WTC11 (cell line): ENCODE results near the gene MEIS1. TPM values are rescaled to one million over a fixed set of nuclear protein-coding genes. Genes with fewer than 3 reads are reported as not detected.

Experiments used
- ATAC-seq: fragments of 200-7000 bp; cut with Tn5 transposase; 2 replicates; pipeline ENCODE4 v1.10.0; 2021; ENCODE audit warnings: mild to moderate bottlenecking, moderate library complexity
- CTCF ChIA-PET: fragments of 300-600 bp; sonication (Branson Sonifier 250); formaldehyde crosslinking; loops from one replicate; lab custom pipeline; 2021; ENCODE audit warnings: antibody characterized with exemption; lab: Charles Lee
- POLR2A ChIA-PET: fragments of 350-600 bp; sonication (Branson Sonifier 250); formaldehyde crosslinking; loops from one replicate; lab custom pipeline; 2021; ENCODE audit warnings: antibody characterized with exemption; lab: Charles Lee
- DNase-seq: peaks from one replicate; pipeline ENCODE4 v3.0.0; 2021; ENCODE audit warnings: low spot score
- H3K27ac Mint-ChIP-seq: 2 replicates; pipeline ENCODE4 v1.8.0; 2021; ENCODE audit warnings: mixed read lengths
- H3K27me3 Mint-ChIP-seq: 2 replicates; pipeline ENCODE4 v1.8.0; 2021; ENCODE audit warnings: low read depth, mild to moderate bottlenecking, moderate library complexity, mixed read lengths
- H3K36me3 Mint-ChIP-seq: 2 replicates; pipeline ENCODE4 v1.8.0; 2021; ENCODE audit warnings: mixed read lengths
- H3K4me1 Mint-ChIP-seq: 2 replicates; pipeline ENCODE4 v1.8.0; 2022; ENCODE audit warnings: mixed read lengths
- H3K4me3 Mint-ChIP-seq: 2 replicates; pipeline ENCODE4 v1.8.0; 2021; ENCODE audit warnings: mild to moderate bottlenecking, moderate library complexity, mixed read lengths
- H3K9me3 Mint-ChIP-seq: 2 replicates; pipeline ENCODE4 v1.8.0; 2021; ENCODE audit warnings: mixed read lengths
- CBFB ChIP-seq: sonication (generic); formaldehyde crosslinking; IDR thresholded peaks from 2 replicates; pipeline ENCODE4 v1.8.1; 2022; ENCODE audit warnings: mild to moderate bottlenecking, low read depth, missing genetic modification reagents
- CTCF ChIP-seq: fragments of 200-600 bp; IDR thresholded peaks from 2 replicates; pipeline ENCODE4 v1.8.0; 2022; ENCODE audit warnings: antibody characterized with exemption
- EMX1 ChIP-seq: fragments of 250-450 bp; sonication (Bioruptor Pico); IDR thresholded peaks from 2 replicates; pipeline ENCODE4 v1.8.0; 2021; ENCODE audit warnings: mild to moderate bottlenecking
- ETV6 ChIP-seq: sonication (generic); formaldehyde crosslinking; IDR thresholded peaks from 2 replicates; pipeline ENCODE4 v1.8.1; 2022; ENCODE audit warnings: mild to moderate bottlenecking, missing genetic modification reagents
- HMGA2 ChIP-seq: fragments of 250-450 bp; sonication (Bioruptor Pico); IDR thresholded peaks from 2 replicates; pipeline ENCODE4 v1.4.0; 2021; ENCODE audit warnings: mild to moderate bottlenecking, moderate library complexity
- KAT7 ChIP-seq: sonication (generic); formaldehyde crosslinking; IDR thresholded peaks from 2 replicates; pipeline ENCODE4 v1.8.1; 2023; ENCODE audit warnings: missing genetic modification reagents, mild to moderate bottlenecking, borderline replicate concordance
- MAX ChIP-seq: sonication (generic); formaldehyde crosslinking; IDR thresholded peaks from 2 replicates; pipeline ENCODE4 v1.8.0; 2022; ENCODE audit warnings: mild to moderate bottlenecking, missing genetic modification reagents
- MXD4 ChIP-seq: fragments of 250-450 bp; sonication (Bioruptor Pico); IDR thresholded peaks from 2 replicates; pipeline ENCODE4 v1.8.0; 2021; ENCODE audit warnings: mild to moderate bottlenecking, moderate library complexity, borderline replicate concordance
- MYBL2 ChIP-seq: sonication (generic); formaldehyde crosslinking; IDR thresholded peaks from 2 replicates; pipeline ENCODE4 v1.8.1; 2023; ENCODE audit warnings: mild to moderate bottlenecking, moderate library complexity, missing genetic modification reagents
- NFATC4 ChIP-seq: fragments of 250-450 bp; sonication (Bioruptor Pico); IDR thresholded peaks from 2 replicates; pipeline ENCODE4 v1.9.0; 2021; ENCODE audit warnings: mild to moderate bottlenecking
- RELA ChIP-seq: sonication (generic); formaldehyde crosslinking; IDR thresholded peaks from 2 replicates; pipeline ENCODE4 v1.8.1; 2022; ENCODE audit warnings: missing genetic modification reagents, mild to moderate bottlenecking, borderline replicate concordance
- SMAD4 ChIP-seq: sonication (generic); formaldehyde crosslinking; IDR thresholded peaks from 2 replicates; pipeline ENCODE4 v1.8.0; 2022; ENCODE audit warnings: mild to moderate bottlenecking, missing genetic modification reagents
- SP1 ChIP-seq: sonication (generic); formaldehyde crosslinking; conservative IDR thresholded peaks from 2 replicates; pipeline ENCODE4 v1.8.1; 2022; ENCODE audit warnings: missing genetic modification reagents
- TEAD4 ChIP-seq: sonication (generic); formaldehyde crosslinking; IDR thresholded peaks from 2 replicates; pipeline ENCODE4 v1.8.0; 2022; ENCODE audit warnings: mild to moderate bottlenecking, missing genetic modification reagents
- TP53 ChIP-seq: sonication (generic); formaldehyde crosslinking; IDR thresholded peaks from 2 replicates; pipeline ENCODE4 v1.8.1; 2023; ENCODE audit warnings: mild to moderate bottlenecking, missing genetic modification reagents
- ZNF121 ChIP-seq: sonication (generic); formaldehyde crosslinking; IDR thresholded peaks from 2 replicates; pipeline ENCODE4 v1.8.0; 2023; ENCODE audit warnings: missing genetic modification reagents
- ZNF317 ChIP-seq: sonication (generic); formaldehyde crosslinking; IDR thresholded peaks from 2 replicates; pipeline ENCODE4 v1.8.1; 2023; ENCODE audit warnings: low read depth, mild to moderate bottlenecking, moderate library complexity, missing genetic modification reagents, borderline replicate concordance
- total RNA-seq: library from RNA; stranded (reverse); gene quantifications from 3 replicates; pipeline ENCODE4 v1.2.3, GENCODE V29; 2021
- TF ChIP-seq, protein P1 (sequence below): sonication (generic); formaldehyde crosslinking; conservative IDR thresholded peaks from 2 replicates; pipeline ENCODE4 v1.8.1; 2023; ENCODE audit warnings: mild to moderate bottlenecking, low read depth, missing genetic modification reagents, moderate library complexity
- TF ChIP-seq, protein P2 (sequence below): sonication (generic); formaldehyde crosslinking; IDR thresholded peaks from 2 replicates; pipeline ENCODE4 v1.8.1; 2023; ENCODE audit warnings: mild to moderate bottlenecking, missing genetic modification reagents
- TF ChIP-seq, protein P3 (sequence below): sonication (generic); formaldehyde crosslinking; conservative IDR thresholded peaks from 2 replicates; pipeline ENCODE4 v1.8.1; 2022; ENCODE audit warnings: mild to moderate bottlenecking, missing genetic modification reagents
- TF ChIP-seq, protein P4 (sequence below): sonication (generic); formaldehyde crosslinking; IDR thresholded peaks from 2 replicates; pipeline ENCODE4 v1.8.0; 2023; ENCODE audit warnings: missing genetic modification reagents
- TF ChIP-seq, protein P5 (sequence below): fragments of 250-450 bp; sonication (Bioruptor Pico); IDR thresholded peaks from 2 replicates; pipeline ENCODE4 v1.9.0; 2021; ENCODE audit warnings: mild to moderate bottlenecking, borderline replicate concordance

Gene MEIS1
- total RNA-seq, 1 experiment from 2014 or later: 0.48 TPM

GRCh38 chr2:66446941-66447340, 12.0 kb downstream of the MEIS1 start (continued):
- TF ChIP-seq CTCF (no peak), SMAD4 (CRISPR knock-in tag) (no peak), ZNF317 (no peak), TEAD4 (CRISPR knock-in tag) (no peak), CBFB (CRISPR knock-in tag) (no peak)
- TF ChIP-seq, all 79 proteins: peak for 0

DNA sequence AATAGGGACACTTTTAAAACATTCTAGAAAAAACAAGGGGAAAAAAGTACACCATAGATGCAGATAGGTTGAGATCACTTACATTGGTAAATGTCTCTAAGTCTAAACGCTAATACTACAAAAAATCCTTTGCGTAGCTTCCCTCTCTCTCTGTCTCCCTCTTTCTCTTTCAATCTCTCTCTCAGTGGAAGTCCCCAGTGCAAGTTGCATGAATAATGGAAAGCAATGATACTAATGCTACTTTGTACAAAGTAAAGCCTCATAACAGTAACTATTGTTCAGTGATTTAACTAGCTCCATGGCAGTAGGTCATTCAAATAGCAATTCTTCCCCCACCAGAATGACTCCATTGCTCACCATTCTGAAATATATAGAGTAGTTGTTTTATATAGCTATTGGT, 12.8 kb downstream of the MEIS1 start:
- no peak overlapping the region for H3K27ac Mint-ChIP-seq

More for the DNA sequence above, 12.8 kb downstream of the MEIS1 start:
- ChIA-PET CTCF (interaction anchor here (4.9 kb wide), 1 partner anchor 19 kb away, joined by 25 read pairs; no protein-coding TSS in a partner anchor), POLR2A (no interaction called here)
- DNase-seq (no peak), ATAC-seq (no peak)
- no peaks in the 10 kb centered on the region for H3K9me3 Mint-ChIP-seq
- H3K4me3 Mint-ChIP-seq: no peak overlapping the region
- H3K36me3 Mint-ChIP-seq: no peaks in the 10 kb centered on the region
- H3K27me3 Mint-ChIP-seq: peaks cover 58% of the 10 kb centered on the region
- TF ChIP-seq ETV6 (CRISPR knock-in tag): no peak
- TF ChIP-seq RELA (CRISPR knock-in tag): no peak
- TF ChIP-seq, protein P1, sequence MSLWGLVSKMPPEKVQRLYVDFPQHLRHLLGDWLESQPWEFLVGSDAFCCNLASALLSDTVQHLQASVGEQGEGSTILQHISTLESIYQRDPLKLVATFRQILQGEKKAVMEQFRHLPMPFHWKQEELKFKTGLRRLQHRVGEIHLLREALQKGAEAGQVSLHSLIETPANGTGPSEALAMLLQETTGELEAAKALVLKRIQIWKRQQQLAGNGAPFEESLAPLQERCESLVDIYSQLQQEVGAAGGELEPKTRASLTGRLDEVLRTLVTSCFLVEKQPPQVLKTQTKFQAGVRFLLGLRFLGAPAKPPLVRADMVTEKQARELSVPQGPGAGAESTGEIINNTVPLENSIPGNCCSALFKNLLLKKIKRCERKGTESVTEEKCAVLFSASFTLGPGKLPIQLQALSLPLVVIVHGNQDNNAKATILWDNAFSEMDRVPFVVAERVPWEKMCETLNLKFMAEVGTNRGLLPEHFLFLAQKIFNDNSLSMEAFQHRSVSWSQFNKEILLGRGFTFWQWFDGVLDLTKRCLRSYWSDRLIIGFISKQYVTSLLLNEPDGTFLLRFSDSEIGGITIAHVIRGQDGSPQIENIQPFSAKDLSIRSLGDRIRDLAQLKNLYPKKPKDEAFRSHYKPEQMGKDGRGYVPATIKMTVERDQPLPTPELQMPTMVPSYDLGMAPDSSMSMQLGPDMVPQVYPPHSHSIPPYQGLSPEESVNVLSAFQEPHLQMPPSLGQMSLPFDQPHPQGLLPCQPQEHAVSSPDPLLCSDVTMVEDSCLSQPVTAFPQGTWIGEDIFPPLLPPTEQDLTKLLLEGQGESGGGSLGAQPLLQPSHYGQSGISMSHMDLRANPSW (CRISPR knock-in tag): no peak
- TF ChIP-seq CTCF: no peak
- no peak for TF ChIP-seq TP53 (CRISPR knock-in tag)
- TF ChIP-seq, protein P2, sequence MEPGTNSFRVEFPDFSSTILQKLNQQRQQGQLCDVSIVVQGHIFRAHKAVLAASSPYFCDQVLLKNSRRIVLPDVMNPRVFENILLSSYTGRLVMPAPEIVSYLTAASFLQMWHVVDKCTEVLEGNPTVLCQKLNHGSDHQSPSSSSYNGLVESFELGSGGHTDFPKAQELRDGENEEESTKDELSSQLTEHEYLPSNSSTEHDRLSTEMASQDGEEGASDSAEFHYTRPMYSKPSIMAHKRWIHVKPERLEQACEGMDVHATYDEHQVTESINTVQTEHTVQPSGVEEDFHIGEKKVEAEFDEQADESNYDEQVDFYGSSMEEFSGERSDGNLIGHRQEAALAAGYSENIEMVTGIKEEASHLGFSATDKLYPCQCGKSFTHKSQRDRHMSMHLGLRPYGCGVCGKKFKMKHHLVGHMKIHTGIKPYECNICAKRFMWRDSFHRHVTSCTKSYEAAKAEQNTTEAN (CRISPR knock-in tag): no peak
- TF ChIP-seq MYBL2: no peak
- no peak for TF ChIP-seq MAX (CRISPR knock-in tag)
- TF ChIP-seq, protein P3, sequence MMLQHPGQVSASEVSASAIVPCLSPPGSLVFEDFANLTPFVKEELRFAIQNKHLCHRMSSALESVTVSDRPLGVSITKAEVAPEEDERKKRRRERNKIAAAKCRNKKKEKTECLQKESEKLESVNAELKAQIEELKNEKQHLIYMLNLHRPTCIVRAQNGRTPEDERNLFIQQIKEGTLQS (CRISPR knock-in tag): no peak
- TF ChIP-seq, protein P4, sequence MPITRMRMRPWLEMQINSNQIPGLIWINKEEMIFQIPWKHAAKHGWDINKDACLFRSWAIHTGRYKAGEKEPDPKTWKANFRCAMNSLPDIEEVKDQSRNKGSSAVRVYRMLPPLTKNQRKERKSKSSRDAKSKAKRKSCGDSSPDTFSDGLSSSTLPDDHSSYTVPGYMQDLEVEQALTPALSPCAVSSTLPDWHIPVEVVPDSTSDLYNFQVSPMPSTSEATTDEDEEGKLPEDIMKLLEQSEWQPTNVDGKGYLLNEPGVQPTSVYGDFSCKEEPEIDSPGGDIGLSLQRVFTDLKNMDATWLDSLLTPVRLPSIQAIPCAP (CRISPR knock-in tag): no peak
- TF ChIP-seq NFATC4 (CRISPR knock-in tag): no peak
- TF ChIP-seq EMX1 (CRISPR knock-in tag): no peak
- TF ChIP-seq KAT7 (CRISPR knock-in tag): no peak
- TF ChIP-seq TEAD4 (CRISPR knock-in tag): no peak
- TF ChIP-seq HMGA2 (CRISPR knock-in tag): no peak
- TF ChIP-seq MXD4 (CRISPR knock-in tag): no peak
- TF ChIP-seq SP1 (CRISPR knock-in tag): no peak
- TF ChIP-seq ZNF121 (CRISPR knock-in tag): no peak
- no peak for TF ChIP-seq SMAD4 (CRISPR knock-in tag)
- TF ChIP-seq, protein P5, sequence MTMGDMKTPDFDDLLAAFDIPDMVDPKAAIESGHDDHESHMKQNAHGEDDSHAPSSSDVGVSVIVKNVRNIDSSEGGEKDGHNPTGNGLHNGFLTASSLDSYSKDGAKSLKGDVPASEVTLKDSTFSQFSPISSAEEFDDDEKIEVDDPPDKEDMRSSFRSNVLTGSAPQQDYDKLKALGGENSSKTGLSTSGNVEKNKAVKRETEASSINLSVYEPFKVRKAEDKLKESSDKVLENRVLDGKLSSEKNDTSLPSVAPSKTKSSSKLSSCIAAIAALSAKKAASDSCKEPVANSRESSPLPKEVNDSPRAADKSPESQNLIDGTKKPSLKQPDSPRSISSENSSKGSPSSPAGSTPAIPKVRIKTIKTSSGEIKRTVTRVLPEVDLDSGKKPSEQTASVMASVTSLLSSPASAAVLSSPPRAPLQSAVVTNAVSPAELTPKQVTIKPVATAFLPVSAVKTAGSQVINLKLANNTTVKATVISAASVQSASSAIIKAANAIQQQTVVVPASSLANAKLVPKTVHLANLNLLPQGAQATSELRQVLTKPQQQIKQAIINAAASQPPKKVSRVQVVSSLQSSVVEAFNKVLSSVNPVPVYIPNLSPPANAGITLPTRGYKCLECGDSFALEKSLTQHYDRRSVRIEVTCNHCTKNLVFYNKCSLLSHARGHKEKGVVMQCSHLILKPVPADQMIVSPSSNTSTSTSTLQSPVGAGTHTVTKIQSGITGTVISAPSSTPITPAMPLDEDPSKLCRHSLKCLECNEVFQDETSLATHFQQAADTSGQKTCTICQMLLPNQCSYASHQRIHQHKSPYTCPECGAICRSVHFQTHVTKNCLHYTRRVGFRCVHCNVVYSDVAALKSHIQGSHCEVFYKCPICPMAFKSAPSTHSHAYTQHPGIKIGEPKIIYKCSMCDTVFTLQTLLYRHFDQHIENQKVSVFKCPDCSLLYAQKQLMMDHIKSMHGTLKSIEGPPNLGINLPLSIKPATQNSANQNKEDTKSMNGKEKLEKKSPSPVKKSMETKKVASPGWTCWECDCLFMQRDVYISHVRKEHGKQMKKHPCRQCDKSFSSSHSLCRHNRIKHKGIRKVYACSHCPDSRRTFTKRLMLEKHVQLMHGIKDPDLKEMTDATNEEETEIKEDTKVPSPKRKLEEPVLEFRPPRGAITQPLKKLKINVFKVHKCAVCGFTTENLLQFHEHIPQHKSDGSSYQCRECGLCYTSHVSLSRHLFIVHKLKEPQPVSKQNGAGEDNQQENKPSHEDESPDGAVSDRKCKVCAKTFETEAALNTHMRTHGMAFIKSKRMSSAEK (CRISPR knock-in tag): no peak
- peaks cover 25% of the 10 kb centered on the region for H3K4me1 Mint-ChIP-seq
